ENCODE measurements around the gene ZNF385A. TPM values are rescaled to one million over a fixed set of nuclear protein-coding genes. Genes with fewer than 3 reads are reported as not detected.

The ZNF385A gene
- total and polyA plus RNA-seq, 9 of the 15 experiments (the other 6 are each of a cell fraction or from before 2014, with no cell fraction given), result 1.0 to 111 (median 7.7) TPM

DNA sequence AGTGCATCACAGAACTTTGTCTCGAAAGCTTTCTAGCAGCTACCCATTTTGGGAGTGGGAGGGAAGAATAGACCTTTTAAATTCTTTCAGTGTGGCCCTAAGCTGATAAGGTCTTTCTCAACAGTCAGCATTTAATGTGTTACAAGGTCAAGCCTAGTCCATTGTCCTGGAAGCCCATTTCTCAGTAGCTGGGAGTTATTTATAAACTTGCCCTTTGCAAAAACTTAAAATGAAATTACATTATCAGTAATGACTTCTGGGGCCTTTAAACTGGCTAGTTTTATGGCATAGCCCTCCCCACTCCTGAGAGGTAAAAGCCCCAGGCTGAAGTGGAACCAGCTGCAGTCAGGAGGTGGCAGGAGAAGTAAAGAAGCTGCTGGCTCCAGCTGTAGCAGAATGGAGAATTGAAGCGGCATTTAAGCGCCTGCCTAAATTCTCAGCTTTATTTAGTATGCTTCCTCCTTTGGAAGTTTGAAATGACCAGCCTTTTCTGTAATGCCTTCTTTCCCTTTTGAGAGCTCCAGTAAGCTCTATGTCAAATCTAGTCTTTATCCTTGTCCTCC lies 47.2 kb downstream of the ZNF385A start (continued):
- TF ChIP-seq TCF7 (IDR thresholded peaks at IDR 0.05; ENCODE audit: borderline replicate concordance) (0 out of 2 replicates have a peak, but pooled peaks have one; percentile 35), MEIS2 (IDR thresholded peaks at IDR 0.05; ENCODE audit: partially characterized antibody) (peak; percentile 32), CCNT2 (IDR thresholded peaks at IDR 0.05; ENCODE audit: borderline replicate concordance, extremely low read depth, insufficient read length, low read depth, low read length) (peak; percentile 61), ZKSCAN1 (IDR thresholded peaks at IDR 0.05; ENCODE audit: low read depth, low read length) (0 out of 2 replicates have a peak, but pooled peaks have one; percentile 12), MEF2D (tag; conservative IDR thresholded peaks at IDR 0.05; ENCODE audit: low read depth) (peak; percentile 79), MAFG (tag; conservative IDR thresholded peaks at IDR 0.05) (peak; percentile 94), HDAC2 (IDR thresholded peaks at IDR 0.05) (peak; percentile 80), PML (IDR thresholded peaks at IDR 0.05; ENCODE audit: low read length) (peak; percentile 56), ZNF444 (CRISPR knock-in tag; IDR thresholded peaks at IDR 0.05) (no peak), NUFIP1 (IDR thresholded peaks at IDR 0.05; ENCODE audit: partially characterized antibody) (no peak), NELFE (IDR thresholded peaks at IDR 0.05; ENCODE audit: insufficient read depth, insufficient read length) (no peak), POLR2H (tag; IDR thresholded peaks at IDR 0.05; ENCODE audit: low read depth) (peak; percentile 28; the same call in 1 of the 2 replicates), RBM14 (IDR thresholded peaks at IDR 0.05; ENCODE audit: borderline replicate concordance, insufficient read depth, low read depth, low read length) (no peak), DACH1 (IDR thresholded peaks at IDR 0.05; ENCODE audit: partially characterized antibody) (peak; percentile 54), RNF2 (IDR thresholded peaks at IDR 0.05) (peak; percentile 53), RFX5 (IDR thresholded peaks at IDR 0.05; ENCODE audit: low read depth, low read length) (no peak), ATF1 (CRISPR knock-in tag; IDR thresholded peaks at IDR 0.05) (no peak), ATF1 (tag; IDR thresholded peaks at IDR 0.05) (peak; percentile 13; the same call in 1 of the 2 replicates), TOE1 (IDR thresholded peaks at IDR 0.05; ENCODE audit: borderline replicate concordance) (0 out of 2 replicates have a peak, but pooled peaks have one; percentile 24), TOE1 (CRISPR knock-in tag; IDR thresholded peaks at IDR 0.05; ENCODE audit: borderline replicate concordance, low read depth) (no peak)
- TF ChIP-seq, protein P1, sequence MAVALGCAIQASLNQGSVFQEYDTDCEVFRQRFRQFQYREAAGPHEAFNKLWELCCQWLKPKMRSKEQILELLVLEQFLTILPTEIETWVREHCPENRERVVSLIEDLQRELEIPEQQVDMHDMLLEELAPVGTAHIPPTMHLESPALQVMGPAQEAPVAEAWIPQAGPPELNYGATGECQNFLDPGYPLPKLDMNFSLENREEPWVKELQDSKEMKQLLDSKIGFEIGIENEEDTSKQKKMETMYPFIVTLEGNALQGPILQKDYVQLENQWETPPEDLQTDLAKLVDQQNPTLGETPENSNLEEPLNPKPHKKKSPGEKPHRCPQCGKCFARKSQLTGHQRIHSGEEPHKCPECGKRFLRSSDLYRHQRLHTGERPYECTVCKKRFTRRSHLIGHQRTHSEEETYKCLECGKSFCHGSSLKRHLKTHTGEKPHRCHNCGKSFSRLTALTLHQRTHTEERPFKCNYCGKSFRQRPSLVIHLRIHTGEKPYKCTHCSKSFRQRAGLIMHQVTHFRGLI (CRISPR knock-in tag; IDR thresholded peaks at IDR 0.05), result no peak
- TF ChIP-seq, protein P2, sequence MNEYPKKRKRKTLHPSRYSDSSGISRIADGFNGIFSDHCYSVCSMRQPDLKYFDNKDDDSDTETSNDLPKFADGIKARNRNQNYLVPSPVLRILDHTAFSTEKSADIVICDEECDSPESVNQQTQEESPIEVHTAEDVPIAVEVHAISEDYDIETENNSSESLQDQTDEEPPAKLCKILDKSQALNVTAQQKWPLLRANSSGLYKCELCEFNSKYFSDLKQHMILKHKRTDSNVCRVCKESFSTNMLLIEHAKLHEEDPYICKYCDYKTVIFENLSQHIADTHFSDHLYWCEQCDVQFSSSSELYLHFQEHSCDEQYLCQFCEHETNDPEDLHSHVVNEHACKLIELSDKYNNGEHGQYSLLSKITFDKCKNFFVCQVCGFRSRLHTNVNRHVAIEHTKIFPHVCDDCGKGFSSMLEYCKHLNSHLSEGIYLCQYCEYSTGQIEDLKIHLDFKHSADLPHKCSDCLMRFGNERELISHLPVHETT (CRISPR knock-in tag; conservative IDR thresholded peaks at IDR 0.05 in 1 of 2, IDR thresholded peaks at IDR 0.05 in 1 of 2), result no peak
